Stomach (tissue), 9 donors: ENCODE measurements around the gene CNBD2. TPM values are rescaled to one million over a fixed set of nuclear protein-coding genes. Genes with fewer than 3 reads are reported as not detected.

Experiments
- DNase-seq, 2 donors: peaks; one replicate each; pipeline versions ENCODE4 v3.0.0 to v3.0.0-alpha.2; 2013 to 2019
- H3K27ac ChIP-seq, 5 donors: fragments of 200-600 bp in 4 of 5; sonication (generic) in 4 of 5; one replicate each; pipeline ENCODE4 v1.5.1; 2013 to 2019; ENCODE audit warnings: mild to moderate bottlenecking in 1 of 5, moderate library complexity in 1 of 5
- H3K27me3 ChIP-seq, 3 donors: fragments of 200-600 bp; sonication (generic); one replicate each; pipeline ENCODE4 v1.5.1; 2017 to 2019; ENCODE audit warnings: mixed run types in 1 of 3
- H3K36me3 ChIP-seq, 4 donors: fragments of 200-600 bp; sonication (generic); 1 replicate in 3 of 4; 2 replicates in 1 of 4; pipeline ENCODE4 v1.5.1; 2016 to 2019
- H3K4me1 ChIP-seq, 4 donors: fragments of 200-600 bp; sonication (generic); one replicate each; pipeline ENCODE4 v1.5.1; 2016 to 2019
- H3K4me3 ChIP-seq, 4 donors: fragments of 200-600 bp; sonication (generic) in 3 of 4; one replicate each; pipeline ENCODE4 v1.5.1; 2016 to 2019; ENCODE audit warnings: mild to moderate bottlenecking in 1 of 4
- H3K9me3 ChIP-seq, 4 donors: fragments of 200-600 bp; sonication (generic); one replicate each; pipeline ENCODE4 v1.5.1; 2016 to 2019
- EP300 ChIP-seq: sonication (generic); formaldehyde crosslinking; IDR thresholded peaks from one replicate; pipeline ENCODE4 v1.6.1; 2017; ENCODE audit warnings: antibody characterized with exemption
- POLR2A ChIP-seq, 4 donors: fragments of 450-650 bp; IDR thresholded peaks; one replicate each; pipeline ENCODE4 v1.6.1; 2016; ENCODE audit warnings: antibody characterized with exemption in 4 of 4, control low read depth in 2 of 4, mild to moderate bottlenecking in 1 of 4, moderate library complexity in 1 of 4
- POLR2AphosphoS5 ChIP-seq, 3 donors: sonication (generic); formaldehyde crosslinking; IDR thresholded peaks; one replicate each; pipeline ENCODE4 v1.6.1; 2016; ENCODE audit warnings: antibody characterized with exemption in 3 of 3
- WGBS, 5 donors: extraction: QIAGEN DNeasy Blood & Tissue Kit in 3 of 5; methylation state at CpG; one replicate each; pipeline versions ENCODE4 v1.1.5 to v1.1.7; 2013 to 2018; 5-methylcytosine and 5-hydroxymethylcytosine counted together
- intact Hi-C: fragments of 100-400 bp; cut with DNase I; formaldehyde crosslinking; loops from one replicate; pipeline ENCODE4 v1.15.1; 2023; ENCODE audit warnings: low total_unique reads
- polyA plus RNA-seq, 3 donors: library from polyadenylated mRNA; stranded (reverse); fragments of 200-250 nt; gene quantifications; one replicate each; pipeline ENCODE4 v1.2.3, GENCODE V29; 2013
- total RNA-seq, 5 donors: library from RNA; depleted of rRNA; stranded (reverse); fragments of >200 nt; gene quantifications; one replicate each; pipeline versions ENCODE4 v1.1.0 to v1.2.3, GENCODE V29; 2014 to 2016
- TF ChIP-seq, protein P1 (sequence below), 7 experiments: fragments of 450-650 bp in 4 of 7; fragments of 200-600 bp in 3 of 7; sonication (generic) in 3 of 7; IDR thresholded peaks; one replicate each; pipeline ENCODE4 v1.5.1; 2016 to 2019; ENCODE audit warnings: antibody characterized with exemption in 7 of 7, control low read depth in 2 of 7, mild to moderate bottlenecking in 1 of 7
- donor health status: healthy with polysubstance abuse.
- donor health status: Bipolar disorder and iron deficiency.
- donor health status: healthy.

CNBD2 gene
- total and polyA plus RNA-seq, 8 donors, result 1.8 to 66.0 (median 8.8) TPM; not detected in 1

DNA sequence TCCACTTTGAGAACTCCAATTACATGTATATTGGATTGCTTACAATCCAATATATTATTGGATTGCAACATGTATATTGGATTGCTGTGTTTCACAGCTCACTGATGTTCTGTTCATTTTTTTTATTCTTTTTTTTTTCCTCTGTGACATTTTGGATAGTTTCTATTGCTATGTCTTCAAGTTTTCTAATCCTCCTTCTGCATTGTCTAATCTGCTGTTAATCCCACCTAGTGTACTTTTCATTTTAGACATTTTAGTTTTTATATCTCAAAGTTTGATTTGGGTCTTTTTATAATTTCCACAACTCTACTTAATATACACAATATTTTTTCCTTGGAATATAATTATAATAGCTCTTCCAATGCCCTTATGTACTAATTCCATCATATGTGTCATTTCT lies 34.5 kb downstream of the CNBD2 start:
- Histone ChIP-seq H3K4me3 (no peak overlapping the region), H3K36me3 (no peaks in the 10 kb centered on the region), H3K27me3 (no peaks in the 10 kb centered on the region), H3K9me3 (peaks cover 0 to 18% (median 2%) of the 10 kb centered on the region in 4 donors), H3K4me1 (no peaks in the 10 kb centered on the region), H3K27ac (no peak overlapping the region)
- TF ChIP-seq EP300, result no peak
- TF ChIP-seq, protein P1, sequence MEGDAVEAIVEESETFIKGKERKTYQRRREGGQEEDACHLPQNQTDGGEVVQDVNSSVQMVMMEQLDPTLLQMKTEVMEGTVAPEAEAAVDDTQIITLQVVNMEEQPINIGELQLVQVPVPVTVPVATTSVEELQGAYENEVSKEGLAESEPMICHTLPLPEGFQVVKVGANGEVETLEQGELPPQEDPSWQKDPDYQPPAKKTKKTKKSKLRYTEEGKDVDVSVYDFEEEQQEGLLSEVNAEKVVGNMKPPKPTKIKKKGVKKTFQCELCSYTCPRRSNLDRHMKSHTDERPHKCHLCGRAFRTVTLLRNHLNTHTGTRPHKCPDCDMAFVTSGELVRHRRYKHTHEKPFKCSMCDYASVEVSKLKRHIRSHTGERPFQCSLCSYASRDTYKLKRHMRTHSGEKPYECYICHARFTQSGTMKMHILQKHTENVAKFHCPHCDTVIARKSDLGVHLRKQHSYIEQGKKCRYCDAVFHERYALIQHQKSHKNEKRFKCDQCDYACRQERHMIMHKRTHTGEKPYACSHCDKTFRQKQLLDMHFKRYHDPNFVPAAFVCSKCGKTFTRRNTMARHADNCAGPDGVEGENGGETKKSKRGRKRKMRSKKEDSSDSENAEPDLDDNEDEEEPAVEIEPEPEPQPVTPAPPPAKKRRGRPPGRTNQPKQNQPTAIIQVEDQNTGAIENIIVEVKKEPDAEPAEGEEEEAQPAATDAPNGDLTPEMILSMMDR (IDR thresholded peaks at IDR 0.05), result no peak
- no peak for TF ChIP-seq POLR2AphosphoS5 (IDR thresholded peaks at IDR 0.05)
- TF ChIP-seq POLR2A (IDR thresholded peaks at IDR 0.05), result no peak
- no peak for DNase-seq
- intact Hi-C loops, result no loop called here

DNA sequence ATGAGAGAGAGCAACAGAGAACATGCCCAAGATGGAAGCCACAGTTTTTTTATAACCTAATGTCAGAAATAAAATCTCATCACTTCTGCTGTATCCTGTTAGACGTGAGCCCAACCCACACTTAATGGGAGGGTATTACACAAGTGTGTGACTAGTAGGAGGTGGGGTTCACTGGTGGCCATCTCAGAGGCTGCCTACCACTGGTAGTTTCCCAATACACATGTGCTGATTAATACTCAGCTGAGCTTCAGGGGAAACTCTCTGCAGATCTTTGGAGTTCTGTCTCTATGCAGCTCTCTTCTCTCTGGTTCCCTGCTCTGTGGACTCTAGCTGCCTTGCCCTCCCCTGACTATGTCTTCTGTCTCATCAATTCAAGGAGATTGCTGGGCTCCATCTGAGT lies 35.7 kb downstream of the CNBD2 start:
- Histone ChIP-seq H3K36me3 (no peaks in the 10 kb centered on the region), H3K27ac (no peak overlapping the region), H3K4me3 (no peak overlapping the region), H3K27me3 (no peaks in the 10 kb centered on the region), H3K4me1 (no peaks in the 10 kb centered on the region), H3K9me3 (peaks cover 0 to 18% (median 2%) of the 10 kb centered on the region in 4 donors)
- intact Hi-C loops, result no loop called here
- TF ChIP-seq, protein P1 (IDR thresholded peaks at IDR 0.05), result no peak
- TF ChIP-seq POLR2A (IDR thresholded peaks at IDR 0.05) (no peak), EP300 (no peak), POLR2AphosphoS5 (IDR thresholded peaks at IDR 0.05) (no peak)
- 71 to 89% (median 82%) methylated on average over 1 of the region's 1 CpG for WGBS, 5 donors
- DNase-seq, result no peak

DNA sequence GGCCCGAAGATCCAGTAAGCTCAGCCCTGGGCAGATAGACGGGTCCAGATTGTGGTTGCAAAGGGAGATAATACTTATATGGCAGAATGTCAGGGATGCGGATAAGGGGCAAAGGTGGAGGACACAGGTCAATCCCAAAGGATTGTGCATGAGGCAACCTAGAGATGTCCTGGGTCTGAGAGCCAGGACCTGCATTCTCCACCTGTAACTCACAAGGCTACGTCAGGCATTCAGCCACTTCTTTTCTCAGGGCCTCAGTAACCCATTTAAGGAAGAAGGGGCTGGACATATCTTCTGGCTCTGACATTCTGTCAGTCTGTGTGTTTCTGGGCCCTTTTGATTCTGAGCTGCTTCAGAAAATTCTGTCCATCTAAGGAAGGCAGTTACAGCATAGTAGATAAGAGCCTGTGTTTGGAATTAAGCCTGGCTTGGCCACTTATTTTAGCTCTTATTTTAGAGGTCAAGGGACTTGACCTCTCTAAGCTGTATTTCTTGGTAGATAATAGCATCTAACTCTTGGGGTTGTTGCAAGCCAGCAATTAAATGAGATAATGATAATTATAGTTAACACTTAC lies 40.2 kb downstream of the CNBD2 start:
- no peaks in the 10 kb centered on the region for H3K27me3 ChIP-seq
- 81 to 96% (median 91%) methylated on average over 4 of the region's 4 CpGs for WGBS, 5 donors

DNA sequence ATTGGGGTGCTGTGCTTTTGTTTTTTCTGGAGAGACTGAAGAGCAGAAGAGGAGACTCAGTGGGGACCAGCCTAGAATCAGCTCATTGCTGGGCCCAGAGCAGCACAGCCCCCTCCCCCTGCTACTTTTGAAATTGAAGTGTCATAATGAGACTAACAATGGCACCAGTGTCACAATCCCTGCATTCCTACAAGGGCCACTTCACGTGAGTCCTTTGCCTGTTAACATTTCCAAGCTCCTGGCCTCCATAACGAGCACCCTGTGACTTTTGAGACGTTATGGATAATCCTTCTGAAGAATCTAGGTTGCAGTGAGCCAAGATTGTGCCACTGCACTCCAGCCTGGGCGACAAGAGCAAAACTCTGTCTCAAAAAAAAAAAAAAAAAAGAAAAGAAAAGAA lies 41.7 kb downstream of the CNBD2 start:
- 74 to 86% (median 83%) methylated on average over 4 of the region's 4 CpGs for WGBS, 5 donors
- no peaks in the 10 kb centered on the region for H3K4me1 ChIP-seq
- H3K27me3 ChIP-seq, result no peaks in the 10 kb centered on the region
- H3K36me3 ChIP-seq, result no peaks in the 10 kb centered on the region
- DNase-seq, result no peak
- no peak for TF ChIP-seq POLR2A (IDR thresholded peaks at IDR 0.05)
- TF ChIP-seq POLR2AphosphoS5 (IDR thresholded peaks at IDR 0.05), result no peak
- no peak for TF ChIP-seq EP300
- TF ChIP-seq, protein P1 (IDR thresholded peaks at IDR 0.05), result no peak
- H3K27ac ChIP-seq, result no peak overlapping the region
- H3K9me3 ChIP-seq, result no peaks in the 10 kb centered on the region
- H3K4me3 ChIP-seq, result no peak overlapping the region
- intact Hi-C loops, result no loop called here

More for the DNA sequence above, 40.2 kb downstream of the CNBD2 start:
- DNase-seq, result no peak
- H3K36me3 ChIP-seq, result no peaks in the 10 kb centered on the region
- TF ChIP-seq POLR2AphosphoS5 (IDR thresholded peaks at IDR 0.05) (no peak), EP300 (no peak), POLR2A (IDR thresholded peaks at IDR 0.05) (no peak)
- TF ChIP-seq, protein P1 (IDR thresholded peaks at IDR 0.05), result no peak
- H3K9me3 ChIP-seq, result peaks cover 0 to 5% (median 0%) of the 10 kb centered on the region in 4 donors
- no peak overlapping the region for H3K27ac ChIP-seq
- intact Hi-C loops, result no loop called here
- no peak overlapping the region for H3K4me3 ChIP-seq
- H3K4me1 ChIP-seq, result no peaks in the 10 kb centered on the region
